K562 (cell line): Measurements from ENCODE around the gene FITM2.

Experiments
- HES1 ChIP-seq: fragments of 450-650 bp; IDR thresholded peaks from 2 replicates; pipeline ENCODE4 v1.6.1; 2016; ENCODE audit warnings: low read depth, mild to moderate bottlenecking, moderate library complexity
- HIVEP1 ChIP-seq: fragments of 250-450 bp; sonication (Bioruptor Pico); IDR thresholded peaks from 2 replicates; pipeline ENCODE4 v1.4.0; 2020; ENCODE audit warnings: mild to moderate bottlenecking
- SMARCA5 ChIP-seq: fragments of 450-650 bp; IDR thresholded peaks from 2 replicates; pipeline ENCODE4 v1.6.1; 2016
- TCF3 ChIP-seq: sonication (generic); formaldehyde crosslinking; IDR thresholded peaks from 2 replicates; pipeline ENCODE4 v1.4.0; 2020; ENCODE audit warnings: mild to moderate bottlenecking, missing genetic modification reagents
- ZFP36 ChIP-seq: fragments of 150-350 bp; IDR thresholded peaks from 2 replicates; pipeline ENCODE4 v1.6.1; 2018; ENCODE audit warnings: low read length, low read depth; ENCODE audit not compliant: partially characterized antibody
- ZNF140 ChIP-seq: fragments of 250-450 bp; sonication (Bioruptor Pico); IDR thresholded peaks from 2 replicates; pipeline ENCODE4 v1.8.0; 2021; ENCODE audit warnings: moderate library complexity, mild to moderate bottlenecking, inconsistent platforms
- ZNF76 ChIP-seq: fragments of 250-450 bp; sonication (Bioruptor Pico); IDR thresholded peaks from 2 replicates; pipeline ENCODE4 v1.4.0; 2020; ENCODE audit warnings: mild to moderate bottlenecking, moderate library complexity, borderline replicate concordance

- TF ChIP-seq ZNF140 (no peak), ZFP36 (no peak), HIVEP1 (CRISPR knock-in tag) (no peak), TCF3 (CRISPR knock-in tag) (no peak), ZNF76 (no peak), SMARCA5 (no peak), HES1 (no peak)
Measured at GRCh38 chr20:44355498-44356352, 44.7 kb upstream of the FITM2 start, which contains the start of gene HNF4A.
